ENCODE results near the gene SELENOO.

- TF ChIP-seq CTCF (IDR thresholded peaks at IDR 0.05), result no peak
- TF ChIP-seq POLR2A (IDR thresholded peaks at IDR 0.05), result no peak
These were observed 17.6 kb downstream of the SELENOO start for GRCh38 chr22:50218153-50218995.

All from right lobe of liver (tissue), 4 donors.